Stomach (tissue), 9 donors: ENCODE measurements around the gene CCDC116. TPM values are rescaled to one million over a fixed set of nuclear protein-coding genes. Genes with fewer than 3 reads are reported as not detected.
"Not testable (repeated sequence)": the region's sequence is repeated elsewhere in the genome, so short reads cannot be mapped to it uniquely, and the experiment has no call there.

Source experiments
- DNase-seq, 2 donors: peaks; one replicate each; pipeline versions ENCODE4 v3.0.0 to v3.0.0-alpha.2; 2013 to 2019
- H3K27ac ChIP-seq, 5 donors: fragments of 200-600 bp in 4 of 5; sonication (generic) in 4 of 5; one replicate each; pipeline ENCODE4 v1.5.1; 2013 to 2019; ENCODE audit warnings: mild to moderate bottlenecking in 1 of 5, moderate library complexity in 1 of 5
- H3K27me3 ChIP-seq, 3 donors: fragments of 200-600 bp; sonication (generic); one replicate each; pipeline ENCODE4 v1.5.1; 2017 to 2019; ENCODE audit warnings: mixed run types in 1 of 3
- H3K36me3 ChIP-seq, 4 donors: fragments of 200-600 bp; sonication (generic); 1 replicate in 3 of 4; 2 replicates in 1 of 4; pipeline ENCODE4 v1.5.1; 2016 to 2019
- H3K4me1 ChIP-seq, 4 donors: fragments of 200-600 bp; sonication (generic); one replicate each; pipeline ENCODE4 v1.5.1; 2016 to 2019
- H3K4me3 ChIP-seq, 4 donors: fragments of 200-600 bp; sonication (generic) in 3 of 4; one replicate each; pipeline ENCODE4 v1.5.1; 2016 to 2019; ENCODE audit warnings: mild to moderate bottlenecking in 1 of 4
- H3K9me3 ChIP-seq, 4 donors: fragments of 200-600 bp; sonication (generic); one replicate each; pipeline ENCODE4 v1.5.1; 2016 to 2019
- EP300 ChIP-seq: sonication (generic); formaldehyde crosslinking; IDR thresholded peaks from one replicate; pipeline ENCODE4 v1.6.1; 2017; ENCODE audit warnings: antibody characterized with exemption
- POLR2A ChIP-seq, 4 donors: fragments of 450-650 bp; IDR thresholded peaks; one replicate each; pipeline ENCODE4 v1.6.1; 2016; ENCODE audit warnings: antibody characterized with exemption in 4 of 4, control low read depth in 2 of 4, mild to moderate bottlenecking in 1 of 4, moderate library complexity in 1 of 4
- POLR2AphosphoS5 ChIP-seq, 3 donors: sonication (generic); formaldehyde crosslinking; IDR thresholded peaks; one replicate each; pipeline ENCODE4 v1.6.1; 2016; ENCODE audit warnings: antibody characterized with exemption in 3 of 3
- WGBS, 5 donors: extraction: QIAGEN DNeasy Blood & Tissue Kit in 3 of 5; methylation state at CpG; one replicate each; pipeline versions ENCODE4 v1.1.5 to v1.1.7; 2013 to 2018; 5-methylcytosine and 5-hydroxymethylcytosine counted together
- intact Hi-C: fragments of 100-400 bp; cut with DNase I; formaldehyde crosslinking; loops from one replicate; pipeline ENCODE4 v1.15.1; 2023; ENCODE audit warnings: low total_unique reads
- polyA plus RNA-seq, 3 donors: library from polyadenylated mRNA; stranded (reverse); fragments of 200-250 nt; gene quantifications; one replicate each; pipeline ENCODE4 v1.2.3, GENCODE V29; 2013
- total RNA-seq, 5 donors: library from RNA; depleted of rRNA; stranded (reverse); fragments of >200 nt; gene quantifications; one replicate each; pipeline versions ENCODE4 v1.1.0 to v1.2.3, GENCODE V29; 2014 to 2016
- TF ChIP-seq, protein P1 (sequence below), 7 experiments: fragments of 450-650 bp in 4 of 7; fragments of 200-600 bp in 3 of 7; sonication (generic) in 3 of 7; IDR thresholded peaks; one replicate each; pipeline ENCODE4 v1.5.1; 2016 to 2019; ENCODE audit warnings: antibody characterized with exemption in 7 of 7, control low read depth in 2 of 7, mild to moderate bottlenecking in 1 of 7
- donor health status: healthy with polysubstance abuse.
- donor health status: Bipolar disorder and iron deficiency.
- donor health status: healthy.

The CCDC116 gene
- total and polyA plus RNA-seq, 8 donors: 0.25 to 0.48 TPM; not detected in 6

DNA sequence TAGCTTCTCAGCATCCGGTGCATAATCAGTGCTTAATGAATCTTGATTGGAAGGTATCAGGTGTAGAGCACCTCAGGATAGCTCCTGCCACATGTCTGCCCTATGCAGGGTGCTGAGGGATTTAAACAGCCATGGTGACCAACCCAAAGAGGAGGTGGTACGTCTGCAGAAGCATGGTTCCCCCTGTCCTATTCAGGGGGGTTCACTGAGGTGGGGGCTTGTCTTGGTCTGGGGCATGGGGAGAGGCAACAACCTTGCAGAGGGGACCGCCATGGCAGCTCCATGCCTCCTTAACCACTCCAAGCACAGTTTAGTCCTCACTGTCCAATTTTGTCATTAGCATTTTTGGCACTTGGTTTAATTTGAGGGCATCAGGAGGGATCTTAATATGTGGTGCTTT lies 40.1 kb upstream of the CCDC116 start:
- 78 to 94% (median 89%) methylated on average over 3 of the region's 3 CpGs for WGBS, 5 donors
- TF ChIP-seq, protein P1, sequence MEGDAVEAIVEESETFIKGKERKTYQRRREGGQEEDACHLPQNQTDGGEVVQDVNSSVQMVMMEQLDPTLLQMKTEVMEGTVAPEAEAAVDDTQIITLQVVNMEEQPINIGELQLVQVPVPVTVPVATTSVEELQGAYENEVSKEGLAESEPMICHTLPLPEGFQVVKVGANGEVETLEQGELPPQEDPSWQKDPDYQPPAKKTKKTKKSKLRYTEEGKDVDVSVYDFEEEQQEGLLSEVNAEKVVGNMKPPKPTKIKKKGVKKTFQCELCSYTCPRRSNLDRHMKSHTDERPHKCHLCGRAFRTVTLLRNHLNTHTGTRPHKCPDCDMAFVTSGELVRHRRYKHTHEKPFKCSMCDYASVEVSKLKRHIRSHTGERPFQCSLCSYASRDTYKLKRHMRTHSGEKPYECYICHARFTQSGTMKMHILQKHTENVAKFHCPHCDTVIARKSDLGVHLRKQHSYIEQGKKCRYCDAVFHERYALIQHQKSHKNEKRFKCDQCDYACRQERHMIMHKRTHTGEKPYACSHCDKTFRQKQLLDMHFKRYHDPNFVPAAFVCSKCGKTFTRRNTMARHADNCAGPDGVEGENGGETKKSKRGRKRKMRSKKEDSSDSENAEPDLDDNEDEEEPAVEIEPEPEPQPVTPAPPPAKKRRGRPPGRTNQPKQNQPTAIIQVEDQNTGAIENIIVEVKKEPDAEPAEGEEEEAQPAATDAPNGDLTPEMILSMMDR (IDR thresholded peaks at IDR 0.05): no peak
- no peak for TF ChIP-seq POLR2AphosphoS5 (IDR thresholded peaks at IDR 0.05)
- TF ChIP-seq EP300: no peak
- no peak for TF ChIP-seq POLR2A (IDR thresholded peaks at IDR 0.05)
- Histone ChIP-seq H3K27me3 (no peaks in the 10 kb centered on the region), H3K4me1 (peaks cover 42 to 74% (median 59%) of the 10 kb centered on the region in 4 donors), H3K27ac (no peak overlapping the region), H3K9me3 (no peaks in the 10 kb centered on the region), H3K36me3 (peaks cover 29 to 55% (median 51%) of the 10 kb centered on the region in 4 donors), H3K4me3 (no peak overlapping the region)
- intact Hi-C loops: no loop called here
- DNase-seq: no peak

- peaks cover 29 to 51% (median 50%) of the 10 kb centered on the region in 4 donors for H3K36me3 ChIP-seq
- no peak for TF ChIP-seq POLR2AphosphoS5 (IDR thresholded peaks at IDR 0.05)
- no peak for TF ChIP-seq EP300
- TF ChIP-seq, protein P1 (IDR thresholded peaks at IDR 0.05): peak in 3 of 7 experiments; percentile 22 to 46 (median 25)
- intact Hi-C loops: no loop called here
- 59 to 66% (median 64%) methylated on average over 11 of the region's 11 CpGs for WGBS, 5 donors
- H3K9me3 ChIP-seq: no peaks in the 10 kb centered on the region
- peak in 1 of 2 donors; percentile 38 for DNase-seq
- peaks cover 34 to 63% (median 48%) of the 10 kb centered on the region in 4 donors for H3K4me1 ChIP-seq
- no peak overlapping the region for H3K4me3 ChIP-seq
- H3K27ac ChIP-seq: no peak overlapping the region
- no peaks in the 10 kb centered on the region for H3K27me3 ChIP-seq
These were observed 38.9 kb upstream of the CCDC116 start for GRCh38 chr22:21593406-21594232.

- 57 to 80% (median 68%) methylated on average over 5 of the region's 5 CpGs for WGBS, 5 donors
- peaks cover 29 to 59% (median 51%) of the 10 kb centered on the region in 4 donors for H3K36me3 ChIP-seq
- TF ChIP-seq POLR2A (IDR thresholded peaks at IDR 0.05) (no peak), POLR2AphosphoS5 (IDR thresholded peaks at IDR 0.05) (no peak), EP300 (no peak)
- TF ChIP-seq, protein P1 (IDR thresholded peaks at IDR 0.05): no peak
- DNase-seq: no peak
- H3K27me3 ChIP-seq: no peaks in the 10 kb centered on the region
- intact Hi-C loops: no loop called here
- H3K9me3 ChIP-seq: no peaks in the 10 kb centered on the region
- H3K4me3 ChIP-seq: no peak overlapping the region
- H3K4me1 ChIP-seq: peaks cover 22 to 61% (median 45%) of the 10 kb centered on the region in 4 donors
- no peak overlapping the region for H3K27ac ChIP-seq
These were observed 37.6 kb upstream of the CCDC116 start for GRCh38 chr22:21594865-21595452.

DNA sequence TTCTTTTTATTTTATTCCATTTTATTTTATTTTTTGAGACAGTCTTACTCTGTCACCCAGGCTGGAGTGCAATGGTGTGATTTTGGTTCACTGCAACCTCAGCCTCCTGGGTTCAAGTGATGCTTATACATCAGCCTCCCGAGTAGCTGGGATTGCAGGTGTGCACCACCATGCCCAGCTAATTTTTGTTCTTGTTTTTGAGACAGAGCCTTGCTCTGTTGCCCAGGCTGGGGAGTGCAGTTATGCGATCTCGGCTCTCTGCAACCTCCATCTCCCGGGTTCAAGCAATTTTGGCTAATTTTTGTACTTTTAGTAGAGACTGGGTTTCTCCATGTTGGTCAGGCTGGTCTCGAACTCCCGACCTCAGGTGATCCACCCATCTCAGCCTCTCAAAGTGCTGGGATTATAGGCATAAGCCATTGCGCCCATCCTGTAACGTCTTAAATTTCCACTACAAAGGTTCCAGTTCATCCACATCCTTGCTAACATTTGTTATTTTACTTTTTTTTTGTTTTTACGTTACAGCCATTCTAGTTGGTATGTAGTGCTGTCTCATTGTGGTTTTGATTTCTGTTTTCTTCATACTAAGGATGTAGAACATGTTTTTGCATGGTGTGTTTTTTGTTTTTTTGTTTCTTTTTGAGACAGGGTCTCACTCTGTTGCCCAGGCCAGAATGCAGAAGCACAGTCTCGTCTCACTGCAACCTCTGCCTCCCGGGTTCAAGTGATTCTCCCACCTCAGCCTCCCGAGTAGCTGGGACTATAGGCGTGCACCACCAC lies 36.0 kb upstream of the CCDC116 start:
- 89 to 98% (median 95%) methylated on average over 13 of the region's 13 CpGs for WGBS, 5 donors
- H3K4me1 ChIP-seq: peaks cover 6 to 51% (median 31%) of the 10 kb centered on the region in 4 donors
- intact Hi-C loops, H3K4me3 ChIP-seq, H3K9me3 ChIP-seq, DNase-seq, H3K27me3 ChIP-seq, H3K27ac ChIP-seq: not testable (repeated sequence)
- H3K36me3 ChIP-seq: peaks cover 29 to 59% (median 51%) of the 10 kb centered on the region in 4 donors
